Measurements from ENCODE around the gene PPP2R5A. TPM values are rescaled to one million over a fixed set of nuclear protein-coding genes. Genes with fewer than 3 reads are reported as not detected.
A peak's percentile ranks its signal among the peaks of the same experiment; 100 is the strongest.

PPP2R5A gene
- total and polyA plus RNA-seq, 2 of the 8 experiments (the other 6 are each of a cell fraction or from before 2014, with no cell fraction given) = 14.6 to 36.3 TPM

DNA sequence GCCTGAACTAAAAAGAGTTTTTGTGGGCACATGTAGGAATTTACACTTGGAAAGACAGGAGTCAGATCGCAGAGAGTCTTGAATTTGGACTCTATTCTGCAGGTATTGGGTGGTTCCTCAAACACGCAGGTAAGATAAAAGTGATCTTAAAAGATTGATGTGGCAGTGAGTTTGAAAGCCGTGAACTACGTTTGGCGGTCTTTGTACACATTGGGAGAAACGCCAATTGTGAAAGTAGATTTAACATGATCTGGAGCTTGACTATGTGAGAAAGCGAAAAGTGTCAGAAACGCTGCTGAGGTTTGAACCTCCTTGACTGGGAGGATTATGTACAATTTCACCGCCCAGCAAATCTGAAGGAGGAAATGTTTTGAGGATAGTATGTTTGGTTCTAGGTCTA, 1.5 kb upstream of the PPP2R5A start:
- Histone ChIP-seq H3K27me3 (replicated peaks in 1 of 4; ENCODE audit: control insufficient read depth in 3 of 4, extremely low read depth in 1 of 4, insufficient read depth in 3 of 4, low read length in 3 of 4) (no peaks in the 10 kb centered on the region), H3K56ac (replicated peaks; ENCODE audit: insufficient read length, low read depth, low read length) (no peak overlapping the region), H3K9ac (replicated peaks in 1 of 4; ENCODE audit: extremely low read depth in 1 of 4, low read depth in 3 of 4, low read length in 3 of 4) (no peak overlapping the region), H3K9me3 (ENCODE audit: insufficient read depth in 2 of 2, low read depth in 1 of 2, low read length in 1 of 2) (no peaks in the 10 kb centered on the region), H2AFZ (ENCODE audit: low read length) (no peak overlapping the region), H3K14ac (ENCODE audit: insufficient read length) (no peak overlapping the region), H4K8ac (ENCODE audit: extremely low read depth, insufficient read depth, low read length) (no peak overlapping the region), H3K27ac (ENCODE audit: low read depth, low read length) (no peak overlapping the region), H3K4ac (replicated peaks; ENCODE audit: insufficient read length, low read depth, low read length) (peak overlapping the region; percentile 85), H4K20me1 (replicated peaks in 1 of 2; ENCODE audit: control insufficient read depth in 1 of 2, insufficient read depth in 2 of 2, low read length in 2 of 2) (no peaks in the 10 kb centered on the region), H3K18ac (ENCODE audit: extremely low read depth, low read length) (no peak overlapping the region), H3K79me1 (ENCODE audit: low read depth, low read length) (no peaks in the 10 kb centered on the region; the same call in 1 of the 2 replicates), H4K91ac (replicated peaks; ENCODE audit: insufficient read length, low read length) (no peak overlapping the region), H3K4me3 (ENCODE audit: extremely low read depth in 1 of 4, insufficient read depth in 2 of 4, low read depth in 3 of 4, low read length in 4 of 4) (peak overlapping the region in 2 of 4 experiments; percentile 76 to 86; a peak in 5 of 8 replicates), H2BK15ac (ENCODE audit: low read length) (no peak overlapping the region), H3K4me1 (replicated peaks in 1 of 4; ENCODE audit: control insufficient read depth in 3 of 4, insufficient read depth in 4 of 4, low read length in 3 of 4) (peaks cover 3 to 8% (median 4%) of the 10 kb centered on the region in 4 experiments; a peak in 5 of 7 replicates), H4K5ac (ENCODE audit: insufficient read length, low read depth, low read length) (no peak overlapping the region), H3K4me2 (ENCODE audit: insufficient read depth in 1 of 2, low read depth in 2 of 2, low read length in 2 of 2) (peak overlapping the region; percentile 66 to 68), H2BK20ac (ENCODE audit: low read length) (no peak overlapping the region), H3K23me2 (ENCODE audit: low read depth, low read length) (peaks cover 7% of the 10 kb centered on the region), H3K79me2 (ENCODE audit: control insufficient read depth in 1 of 2, insufficient read depth in 2 of 2, low read length in 2 of 2) (peaks cover 0 to 23% of the 10 kb centered on the region in 2 experiments; a peak in 2 of 4 replicates), H2BK120ac (replicated peaks; ENCODE audit: low read depth, low read length) (no peak overlapping the region), H2BK12ac (ENCODE audit: low read depth, low read length) (0 out of 2 replicates have a peak overlapping the region, but pooled peaks have one; percentile 39), H2AK5ac (ENCODE audit: low read depth, low read length) (no peak overlapping the region), H3K36me3 (ENCODE audit: control insufficient read depth in 2 of 4, insufficient read depth in 4 of 4, low read length in 3 of 4) (no peaks in the 10 kb centered on the region), H3K23ac (ENCODE audit: insufficient read length) (no peak overlapping the region), H2BK5ac (ENCODE audit: low read depth, low read length) (no peak overlapping the region)
- WGBS, 2 experiments (ENCODE audit: extremely low coverage in 1 of 2, insufficient coverage in 1 of 2, insufficient read length in 1 of 2, insufficient replicate concordance in 2 of 2, low coverage in 1 of 2, low lambda C conversion rate in 2 of 2, missing lambda C conversion rate in 1 of 2) = 92% methylated on average over 9 of the region's 9 CpGs; no CpG with 5 or more reads in 1 of the 2 experiments
- FAIRE-seq (no peak), DNase-seq (ENCODE audit: low read depth in 1 of 2, low spot score in 2 of 2) (no peak)
- CTCF ChIA-PET (ENCODE audit: partially characterized antibody) = interaction anchor here (1.0 to 1.8 kb wide), 8 partner anchors 9 to 249 kb away, joined by 3 to 16 read pairs (median 4); partner anchors contain the start of genes DTL and INTS7
- POLR2A ChIA-PET (ENCODE audit: partially characterized antibody) = interaction anchor here (1.2 to 1.4 kb wide), 6 partner anchors 26 to 325 kb away, joined by 3 to 5 read pairs (median 3); partner anchors contain the start of gene ATF3
- no peak for TF ChIP-seq CHD2 (IDR thresholded peaks at IDR 0.05; ENCODE audit: low read length)
- TF ChIP-seq GABPA (IDR thresholded peaks at IDR 0.05; ENCODE audit: borderline replicate concordance, insufficient read depth, low read length) = no peak
- TF ChIP-seq SP1 (IDR thresholded peaks at IDR 0.05; ENCODE audit: low read depth, low read length) = no peak
- no peak for TF ChIP-seq YY1 (IDR thresholded peaks at IDR 0.05; ENCODE audit: low read depth, low read length)
- TF ChIP-seq PHF8 (conservative IDR thresholded peaks at IDR 0.05; ENCODE audit: low read depth, low read length) = no peak
- TF ChIP-seq, protein P1, sequence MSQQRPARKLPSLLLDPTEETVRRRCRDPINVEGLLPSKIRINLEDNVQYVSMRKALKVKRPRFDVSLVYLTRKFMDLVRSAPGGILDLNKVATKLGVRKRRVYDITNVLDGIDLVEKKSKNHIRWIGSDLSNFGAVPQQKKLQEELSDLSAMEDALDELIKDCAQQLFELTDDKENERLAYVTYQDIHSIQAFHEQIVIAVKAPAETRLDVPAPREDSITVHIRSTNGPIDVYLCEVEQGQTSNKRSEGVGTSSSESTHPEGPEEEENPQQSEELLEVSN (IDR thresholded peaks at IDR 0.05) = no peak
- TF ChIP-seq SAP30 (IDR thresholded peaks at IDR 0.05; ENCODE audit: insufficient read depth, insufficient replicate concordance, low read length) = no peak
- TF ChIP-seq EP300 (IDR thresholded peaks at IDR 0.05; ENCODE audit: borderline replicate concordance in 1 of 2, low read depth in 2 of 2, low read length in 2 of 2) = no peak
- no peak for TF ChIP-seq POLR2A (IDR thresholded peaks at IDR 0.05; ENCODE audit: control extremely low read depth in 1 of 2, low read depth in 2 of 2, low read length in 2 of 2)
- no peak for TF ChIP-seq SUZ12 (IDR thresholded peaks at IDR 0.05; ENCODE audit: low read length)
- no peak for TF ChIP-seq SP4 (IDR thresholded peaks at IDR 0.05; ENCODE audit: low read length)
- no peak for TF ChIP-seq CBX5 (IDR thresholded peaks at IDR 0.05; ENCODE audit: low read depth, low read length)
- TF ChIP-seq TCF12 (IDR thresholded peaks at IDR 0.05; ENCODE audit: low read depth, low read length) = no peak
- no peak for TF ChIP-seq POLR2AphosphoS5 (IDR thresholded peaks at IDR 0.05; ENCODE audit: low read depth, low read length)
